Measurements from ENCODE around the gene SLC6A11.

- TF ChIP-seq POLR2A (IDR thresholded peaks at IDR 0.05): no peak
- TF ChIP-seq POLR2AphosphoS5 (IDR thresholded peaks at IDR 0.05; ENCODE audit: insufficient read depth in 1 of 2, low read depth in 1 of 2): no peak
These were observed 18.9 kb downstream of the SLC6A11 start for GRCh38 chr3:10834951-10835350.
